ENCODE measurements around the gene KLK10. TPM values are rescaled to one million over a fixed set of nuclear protein-coding genes. Genes with fewer than 3 reads are reported as not detected.

Gene KLK10
- not detected for total RNA-seq

- no peak within 1 kb of the TSS for H3K27ac Mint-ChIP-seq
- no peaks in the 10 kb centered on the region for H3K36me3 Mint-ChIP-seq (ENCODE audit: low read depth)
- no peaks in the 10 kb centered on the region for H3K9me3 Mint-ChIP-seq
- no peak within 1 kb of the TSS for H3K4me3 Mint-ChIP-seq
- peaks cover 13% of the 10 kb centered on the region for H3K4me1 Mint-ChIP-seq (ENCODE audit: low read depth)
- H3K27me3 Mint-ChIP-seq (ENCODE audit: low read depth), result peaks cover 62% of the 10 kb centered on the region
- intact Hi-C loops (cut with micrococcal nuclease), result loop anchor here (10.0 kb wide), 1 partner anchor 95 kb away; no protein-coding TSS in a partner anchor
- no peak for DNase-seq
- CTCF ChIA-PET, result interaction anchor here (0.6 to 2.6 kb wide), 2 partner anchors 47 to 76 kb away, joined by 5 to 22 read pairs; no protein-coding TSS in a partner anchor
Measured at GRCh38 chr19:51019544-51019925, at the start of gene KLK10. Gene KLK10, minus strand, starts transcription at chr19:51019709. Its CDS starts 579 bp downstream, at chr19:51019130.

- H3K4me1 Mint-ChIP-seq (ENCODE audit: low read depth), result peaks cover 3% of the 10 kb centered on the region
- peaks cover 28% of the 10 kb centered on the region for H3K27me3 Mint-ChIP-seq (ENCODE audit: low read depth)
- H3K36me3 Mint-ChIP-seq (ENCODE audit: low read depth), result no peaks in the 10 kb centered on the region
- H3K9me3 Mint-ChIP-seq, result no peaks in the 10 kb centered on the region
- DNase-seq, result no peak
- CTCF ChIA-PET, result interaction anchor here (0.7 to 0.9 kb wide), 2 partner anchors 53 to 92 kb away, joined by 3 read pairs; no protein-coding TSS in a partner anchor
- no peak overlapping the region for H3K27ac Mint-ChIP-seq
- intact Hi-C loops (cut with micrococcal nuclease), result no loop called here
- no peak overlapping the region for H3K4me3 Mint-ChIP-seq
Measured at GRCh38 chr19:51066393-51067186, 47.1 kb upstream of the KLK10 start.

DNA sequence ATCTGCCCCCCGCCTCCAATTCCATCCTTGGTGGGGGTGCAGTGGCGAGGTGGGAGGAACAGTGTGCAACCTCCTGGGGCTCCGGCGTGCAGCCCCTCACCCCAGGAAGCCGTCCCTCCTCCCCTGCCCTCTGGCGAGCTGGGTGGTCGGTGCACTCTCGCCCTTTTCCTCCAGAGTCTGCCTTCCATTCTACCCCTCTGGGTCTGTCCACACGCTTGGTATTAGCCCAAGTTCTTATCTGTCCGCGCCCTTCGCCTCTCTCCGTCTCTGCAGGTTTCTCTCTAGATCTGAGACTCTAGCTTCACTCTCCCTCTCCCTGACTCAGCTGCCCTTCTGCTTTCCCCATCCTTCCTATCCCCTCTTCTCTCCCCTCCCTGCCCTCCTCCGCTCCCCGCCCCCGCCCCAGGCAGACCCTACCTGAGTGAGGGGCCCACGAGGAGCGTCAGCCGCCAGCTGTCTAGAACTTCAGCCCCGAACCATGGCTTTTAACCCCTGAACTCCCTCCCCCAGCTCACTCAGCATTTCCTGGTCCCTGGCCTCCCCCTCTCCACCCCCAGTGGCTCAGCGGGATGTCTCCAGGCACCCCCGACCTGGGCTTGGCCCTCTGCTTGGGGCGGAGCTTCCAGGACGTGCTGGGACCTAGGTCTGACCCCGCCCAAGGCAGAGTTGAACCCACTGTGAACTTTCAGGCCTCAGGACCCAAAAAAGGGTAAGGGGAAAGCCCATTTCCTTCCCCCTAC, 45.9 kb upstream of the KLK10 start:
- no peaks in the 10 kb centered on the region for H3K36me3 Mint-ChIP-seq (ENCODE audit: low read depth)
- CTCF ChIA-PET, result no interaction called here
- H3K4me3 Mint-ChIP-seq, result no peak overlapping the region
- no peak for DNase-seq
- peaks cover 32% of the 10 kb centered on the region for H3K27me3 Mint-ChIP-seq (ENCODE audit: low read depth)
- peaks cover 3% of the 10 kb centered on the region for H3K4me1 Mint-ChIP-seq (ENCODE audit: low read depth)
- no peak overlapping the region for H3K27ac Mint-ChIP-seq
- no peaks in the 10 kb centered on the region for H3K9me3 Mint-ChIP-seq
- intact Hi-C loops (cut with micrococcal nuclease), result no loop called here

DNA sequence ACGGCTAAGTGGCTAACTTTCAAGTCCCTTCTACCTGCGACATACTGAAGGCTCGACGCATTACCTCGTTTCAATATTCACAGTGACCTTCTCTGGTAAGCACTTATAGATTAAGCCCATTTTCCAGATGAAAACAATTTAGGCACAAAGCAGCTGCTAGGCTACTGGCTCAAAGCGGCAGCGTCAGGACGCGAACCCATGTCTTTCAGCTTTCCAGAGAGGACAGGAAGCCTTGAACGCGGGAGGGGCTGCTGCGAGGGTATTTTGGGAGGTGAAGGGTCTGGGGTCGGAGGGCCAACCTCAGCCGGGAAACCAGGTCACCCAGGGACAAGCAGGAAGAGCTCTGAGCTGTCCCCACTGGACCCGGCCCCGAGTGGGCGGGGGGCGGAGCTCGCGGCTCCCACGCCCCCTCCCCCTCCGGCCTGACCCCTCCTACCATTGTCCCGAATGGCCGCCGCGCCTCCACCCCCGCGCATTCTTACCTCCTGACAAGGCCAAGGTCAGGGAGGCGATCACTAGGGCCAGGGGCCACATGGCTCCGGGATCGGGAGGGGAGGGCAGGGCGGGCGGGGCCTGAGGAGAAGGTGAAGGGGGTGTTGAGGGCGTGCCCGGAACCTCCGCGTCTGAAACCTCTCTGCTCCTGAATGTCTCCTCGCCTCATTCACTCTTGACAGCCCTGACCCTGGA, 45.2 kb upstream of the KLK10 start, which contains the start of gene KLK13:
KLK13 (minus strand) TSS at position 559 of the 687 bp plus-strand sequence; CDS start at position 534, 25 bp downstream.
- Mint-ChIP-seq H3K27ac (no peak within 1 kb of the TSS), H3K9me3 (no peaks in the 10 kb centered on the region), H3K4me3 (no peak within 1 kb of the TSS), H3K36me3 (ENCODE audit: low read depth) (no peaks in the 10 kb centered on the region), H3K4me1 (ENCODE audit: low read depth) (peaks cover 3% of the 10 kb centered on the region), H3K27me3 (ENCODE audit: low read depth) (peaks cover 32% of the 10 kb centered on the region)
- intact Hi-C loops (cut with micrococcal nuclease), result no loop called here
- CTCF ChIA-PET, result no interaction called here
- DNase-seq, result no peak

DNA sequence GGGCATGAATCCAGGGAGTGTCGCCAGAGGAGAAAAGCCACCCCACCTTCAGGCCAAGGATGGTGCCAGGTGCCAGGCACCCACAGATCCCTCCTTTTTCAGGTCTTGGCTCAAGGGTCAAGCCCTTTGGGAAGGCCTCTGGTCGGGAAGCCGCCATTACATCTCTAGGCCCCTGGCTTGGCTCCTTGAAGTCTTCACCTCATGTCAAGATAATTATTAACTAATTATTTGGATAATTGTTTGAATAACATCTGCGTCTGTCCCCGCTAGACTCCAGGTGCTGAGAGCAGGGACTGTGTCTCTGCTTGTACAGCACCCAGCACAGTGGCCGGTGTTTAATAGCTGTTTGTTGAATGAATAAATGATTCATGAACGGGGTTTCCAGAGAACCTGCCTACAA, 44.2 kb upstream of the KLK10 start:
- H3K27me3 Mint-ChIP-seq (ENCODE audit: low read depth), result peaks cover 32% of the 10 kb centered on the region
- CTCF ChIA-PET, result no interaction called here

DNA sequence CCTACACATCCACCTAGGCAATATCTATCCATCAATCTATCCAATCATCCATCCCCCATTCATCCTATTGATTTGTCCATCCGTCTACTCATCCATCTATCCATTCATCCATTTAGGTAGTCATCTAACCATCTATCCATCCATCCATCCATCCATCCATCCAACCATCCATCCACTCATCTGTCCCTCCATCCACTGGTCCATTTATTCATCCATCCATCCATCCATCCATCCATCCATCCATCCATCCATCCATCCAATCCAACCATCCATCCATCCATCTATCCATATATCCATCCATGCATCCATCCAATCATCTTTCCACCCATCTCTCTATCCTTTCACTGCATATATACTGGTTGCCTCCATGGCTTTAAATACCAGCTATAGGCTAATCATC, 41.5 kb upstream of the KLK10 start:
- H3K27ac Mint-ChIP-seq, result no peak overlapping the region
- peaks cover 22% of the 10 kb centered on the region for H3K27me3 Mint-ChIP-seq (ENCODE audit: low read depth)
- no peaks in the 10 kb centered on the region for H3K9me3 Mint-ChIP-seq
- CTCF ChIA-PET, result interaction anchor here (0.5 kb wide), 1 partner anchor 1345 kb away, joined by 3 read pairs; no protein-coding TSS in a partner anchor
- DNase-seq, result no peak
- H3K4me1 Mint-ChIP-seq (ENCODE audit: low read depth), result peaks cover 3% of the 10 kb centered on the region
- no peaks in the 10 kb centered on the region for H3K36me3 Mint-ChIP-seq (ENCODE audit: low read depth)
- no peak overlapping the region for H3K4me3 Mint-ChIP-seq
- intact Hi-C loops (cut with micrococcal nuclease), result no loop called here

More for the DNA sequence above, 44.2 kb upstream of the KLK10 start:
- peaks cover 3% of the 10 kb centered on the region for H3K4me1 Mint-ChIP-seq (ENCODE audit: low read depth)
- intact Hi-C loops (cut with micrococcal nuclease), result no loop called here
- H3K9me3 Mint-ChIP-seq, result no peaks in the 10 kb centered on the region
- H3K4me3 Mint-ChIP-seq, result no peak overlapping the region
- H3K36me3 Mint-ChIP-seq (ENCODE audit: low read depth), result no peaks in the 10 kb centered on the region
- H3K27ac Mint-ChIP-seq, result no peak overlapping the region
- DNase-seq, result no peak

DNA sequence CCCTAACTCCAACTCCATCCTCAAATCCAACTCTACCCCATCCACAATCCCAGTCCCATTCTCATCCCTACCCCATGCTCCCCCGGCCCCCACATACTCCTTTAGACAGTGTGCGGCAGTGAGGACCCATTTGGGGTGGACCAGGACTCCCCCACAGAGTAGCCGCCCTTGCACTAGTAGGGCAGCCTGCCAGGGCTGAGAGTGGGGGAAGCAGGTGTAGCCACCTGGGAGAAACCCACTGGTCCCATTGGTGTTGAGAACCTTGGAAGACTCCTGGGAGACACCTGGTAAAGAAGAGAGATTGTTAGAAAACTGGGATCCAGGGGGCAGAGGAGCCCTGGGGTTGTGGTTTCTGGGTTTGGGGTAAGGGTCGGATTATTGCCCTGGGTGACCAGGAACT, 40.8 kb upstream of the KLK10 start:
- H3K36me3 Mint-ChIP-seq (ENCODE audit: low read depth), result no peaks in the 10 kb centered on the region
- intact Hi-C loops (cut with micrococcal nuclease), result no loop called here

GRCh38 chr19:51059715-51060114, 40.2 kb upstream of the KLK10 start:
- Mint-ChIP-seq H3K4me3 (no peak overlapping the region), H3K4me1 (ENCODE audit: low read depth) (no peaks in the 10 kb centered on the region), H3K27ac (no peak overlapping the region), H3K9me3 (no peaks in the 10 kb centered on the region), H3K27me3 (ENCODE audit: low read depth) (peaks cover 26% of the 10 kb centered on the region), H3K36me3 (ENCODE audit: low read depth) (no peaks in the 10 kb centered on the region)
- DNase-seq, result no peak
- intact Hi-C loops (cut with micrococcal nuclease), result no loop called here
- CTCF ChIA-PET, result interaction anchor here (0.8 kb wide), 1 partner anchor 37 kb away, joined by 3 read pairs; no protein-coding TSS in a partner anchor

More for the DNA sequence above, 40.8 kb upstream of the KLK10 start:
- Mint-ChIP-seq H3K9me3 (no peaks in the 10 kb centered on the region), H3K4me1 (ENCODE audit: low read depth) (no peaks in the 10 kb centered on the region), H3K27ac (no peak overlapping the region), H3K4me3 (no peak overlapping the region), H3K27me3 (ENCODE audit: low read depth) (peaks cover 23% of the 10 kb centered on the region)
- DNase-seq, result no peak
- CTCF ChIA-PET, result no interaction called here

DNA sequence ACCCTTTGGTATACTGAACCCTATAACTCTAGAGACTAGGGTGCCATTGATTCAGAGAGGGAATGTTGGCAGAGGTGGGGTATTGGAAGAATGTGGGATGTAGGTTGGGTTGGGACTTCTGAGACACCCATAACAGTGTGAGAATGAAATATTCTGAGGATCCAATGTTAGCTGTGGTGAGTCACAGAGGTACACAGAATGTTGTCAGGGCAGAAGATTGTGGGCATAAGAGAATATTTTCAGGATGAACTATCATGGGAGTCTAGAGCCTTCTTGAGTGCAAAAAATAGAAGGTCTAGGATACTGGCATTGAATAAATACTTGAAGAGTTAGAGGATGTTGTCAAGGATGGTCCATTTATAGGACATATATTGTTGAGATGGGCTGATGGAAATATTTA, 36.4 kb upstream of the KLK10 start:
- no peaks in the 10 kb centered on the region for H3K36me3 Mint-ChIP-seq (ENCODE audit: low read depth)
- no peak overlapping the region for H3K4me3 Mint-ChIP-seq
- no peak overlapping the region for H3K27ac Mint-ChIP-seq
- CTCF ChIA-PET, result no interaction called here
- H3K27me3 Mint-ChIP-seq (ENCODE audit: low read depth), result peaks cover 22% of the 10 kb centered on the region
- no peaks in the 10 kb centered on the region for H3K4me1 Mint-ChIP-seq (ENCODE audit: low read depth)
- DNase-seq, result no peak
- H3K9me3 Mint-ChIP-seq, result no peaks in the 10 kb centered on the region
- intact Hi-C loops (cut with micrococcal nuclease), result no loop called here

DNA sequence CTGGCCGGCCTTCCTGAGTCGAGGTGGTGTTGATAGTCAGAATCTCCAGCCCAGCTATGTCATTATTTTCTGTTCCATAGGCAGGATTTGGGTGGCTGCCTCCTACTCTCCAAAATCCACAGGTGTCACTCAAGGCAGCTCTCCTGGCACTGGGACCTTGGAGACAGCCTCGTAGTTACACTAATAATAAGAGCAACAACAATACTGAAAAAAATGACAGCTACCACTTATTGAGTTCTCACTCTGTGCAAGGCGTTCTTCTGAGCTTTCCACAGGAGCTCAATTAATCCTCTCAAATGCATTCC, 27.5 kb upstream of the KLK10 start:
- H3K27me3 Mint-ChIP-seq (ENCODE audit: low read depth), result peaks cover 10% of the 10 kb centered on the region
- no peaks in the 10 kb centered on the region for H3K9me3 Mint-ChIP-seq
- intact Hi-C loops (cut with micrococcal nuclease), result no loop called here
- H3K4me1 Mint-ChIP-seq (ENCODE audit: low read depth), result no peaks in the 10 kb centered on the region
- H3K36me3 Mint-ChIP-seq (ENCODE audit: low read depth), result no peaks in the 10 kb centered on the region
- no peak overlapping the region for H3K27ac Mint-ChIP-seq
- no peak overlapping the region for H3K4me3 Mint-ChIP-seq
- DNase-seq, result no peak
- CTCF ChIA-PET, result interaction anchor here (1.1 kb wide), 1 partner anchor 50 kb away, joined by 5 read pairs; no protein-coding TSS in a partner anchor

GRCh38 chr19:51044327-51044726, 24.8 kb upstream of the KLK10 start:
- H3K9me3 Mint-ChIP-seq, result no peaks in the 10 kb centered on the region
- H3K4me3 Mint-ChIP-seq, result no peak overlapping the region
- H3K27ac Mint-ChIP-seq, result no peak overlapping the region
- CTCF ChIA-PET, result interaction anchor here (0.6 to 1.2 kb wide), 2 partner anchors 23 to 282 kb away, joined by 3 read pairs; no protein-coding TSS in a partner anchor
- peaks cover 6% of the 10 kb centered on the region for H3K27me3 Mint-ChIP-seq (ENCODE audit: low read depth)
- no peak for DNase-seq
- H3K36me3 Mint-ChIP-seq (ENCODE audit: low read depth), result no peaks in the 10 kb centered on the region
- H3K4me1 Mint-ChIP-seq (ENCODE audit: low read depth), result no peaks in the 10 kb centered on the region
- intact Hi-C loops (cut with micrococcal nuclease), result no loop called here

DNA sequence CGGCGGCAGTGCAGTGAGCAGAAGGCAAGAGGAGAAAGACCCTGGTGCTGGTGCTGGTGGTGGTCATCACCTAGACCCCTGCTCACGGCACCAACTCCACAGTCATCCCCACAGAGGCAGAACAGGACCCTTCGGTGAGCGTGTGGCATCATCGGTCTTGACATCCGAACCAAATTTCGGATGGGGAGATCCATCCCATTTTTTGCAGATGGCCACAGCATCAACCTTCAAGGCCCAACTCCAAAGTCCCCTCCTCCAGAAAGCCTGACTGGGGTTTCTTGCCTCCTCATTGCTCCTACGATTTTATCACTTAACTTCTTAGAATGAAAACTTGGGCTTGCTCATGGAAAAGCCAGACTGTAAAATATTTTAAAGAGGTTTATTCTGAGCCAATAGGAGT, 24.0 kb upstream of the KLK10 start:
- intact Hi-C loops (cut with micrococcal nuclease), result no loop called here
- CTCF ChIA-PET, result no interaction called here

More for the DNA sequence above, 24.0 kb upstream of the KLK10 start:
- Mint-ChIP-seq H3K27ac (no peak overlapping the region), H3K4me3 (no peak overlapping the region), H3K4me1 (ENCODE audit: low read depth) (no peaks in the 10 kb centered on the region), H3K9me3 (no peaks in the 10 kb centered on the region), H3K36me3 (ENCODE audit: low read depth) (no peaks in the 10 kb centered on the region), H3K27me3 (ENCODE audit: low read depth) (peaks cover 3% of the 10 kb centered on the region)
- DNase-seq, result no peak
